GM12872 (cell line): ENCODE results near the gene DEAF1.

Experiments used
- CTCF ChIP-seq: IDR thresholded peaks from 3 replicates; pipeline ENCODE4 v1.5.1; 2011; ENCODE audit warnings: low read depth, mild to moderate bottlenecking, low read length, moderate library complexity; ENCODE audit not compliant: insufficient read depth

The DEAF1 gene

GRCh38 chr11:674406-674805 lies 20.6 kb downstream of the DEAF1 start:
- TF ChIP-seq CTCF, result no peak

GRCh38 chr11:673866-674265 lies 21.2 kb downstream of the DEAF1 start:
- TF ChIP-seq CTCF, result no peak

- no peak for TF ChIP-seq CTCF
Observed at GRCh38 chr11:665704-666281, 29.2 kb downstream of the DEAF1 start.

- no peak for TF ChIP-seq CTCF
Observed at GRCh38 chr11:665062-665703, 29.8 kb downstream of the DEAF1 start.

- peak; percentile 89 for TF ChIP-seq CTCF
Observed at GRCh38 chr11:662689-663274, 32.2 kb downstream of the DEAF1 start.

- no peak for TF ChIP-seq CTCF
Observed at GRCh38 chr11:660681-661444, 34.2 kb downstream of the DEAF1 start.

GRCh38 chr11:660281-660680 lies 34.7 kb downstream of the DEAF1 start:
- no peak for TF ChIP-seq CTCF
